HepG2 (cell line): ENCODE measurements around the gene DENND10. TPM values are rescaled to one million over a fixed set of nuclear protein-coding genes. Genes with fewer than 3 reads are reported as not detected.

ENCODE experiments used
- CBX1 ChIP-seq: IDR thresholded peaks from one replicate; pipeline ENCODE4 v1.6.1; 2016; ENCODE audit warnings: antibody characterized with exemption, low read depth
- FOXC1 ChIP-seq: sonication (generic); formaldehyde crosslinking; IDR thresholded peaks from 2 replicates; pipeline ENCODE4 v1.8.0; 2022; ENCODE audit warnings: mild to moderate bottlenecking, missing genetic modification reagents, borderline replicate concordance
- ZNF703 ChIP-seq: sonication (generic); formaldehyde crosslinking; IDR thresholded peaks from 2 replicates; pipeline ENCODE4 v1.5.1; 2020; ENCODE audit warnings: missing genetic modification reagents, mild to moderate bottlenecking, moderate library complexity, borderline replicate concordance
- polyA plus RNA-seq, 8 experiments: library from polyadenylated mRNA; depleted of rRNA in 3 of 8; stranded (reverse) in 7 of 8; unstranded in 1 of 8; fragments of >200 nt; fragmentation: Illumina TruSeq in 4 of 8; extraction: Trizol in 4 of 8; gene quantifications; 2 replicates each; pipeline versions ENCODE4 v1.2.1 to v1.2.3, GENCODE V29; 2011 to 2016; ENCODE audit warnings: low read depth in 4 of 8, missing spikeins in 1 of 8, mixed read lengths in 1 of 8; ENCODE audit not compliant: insufficient read depth in 1 of 8
- total RNA-seq, 5 experiments: library from RNA; depleted of rRNA; stranded (reverse); fragments of >200 nt; fragmentation: Illumina TruSeq; extraction: Trizol; gene quantifications; 2 replicates each; pipeline ENCODE4 v1.2.3, GENCODE V29; 2016; ENCODE audit warnings: low read depth in 1 of 5
- TF ChIP-seq, protein P1 (sequence below): sonication (generic); formaldehyde crosslinking; IDR thresholded peaks from 2 replicates; pipeline ENCODE4 v1.5.0; 2020; ENCODE audit warnings: mild to moderate bottlenecking, missing genetic modification reagents
- TF ChIP-seq, protein P2 (sequence below): sonication (generic); formaldehyde crosslinking; IDR thresholded peaks from 2 replicates; pipeline ENCODE4 v1.4.0; 2020; ENCODE audit warnings: mild to moderate bottlenecking, low read depth, missing genetic modification reagents
- TF ChIP-seq, protein P3 (sequence below): IDR thresholded peaks from 2 replicates; pipeline ENCODE4 v1.6.1; 2016; ENCODE audit warnings: mild to moderate bottlenecking

The DENND10 gene
- total and polyA plus RNA-seq, 2 of the 13 experiments (the other 11 are each of a cell fraction or from before 2014, with no cell fraction given): 43.7 to 78.8 TPM

DNA sequence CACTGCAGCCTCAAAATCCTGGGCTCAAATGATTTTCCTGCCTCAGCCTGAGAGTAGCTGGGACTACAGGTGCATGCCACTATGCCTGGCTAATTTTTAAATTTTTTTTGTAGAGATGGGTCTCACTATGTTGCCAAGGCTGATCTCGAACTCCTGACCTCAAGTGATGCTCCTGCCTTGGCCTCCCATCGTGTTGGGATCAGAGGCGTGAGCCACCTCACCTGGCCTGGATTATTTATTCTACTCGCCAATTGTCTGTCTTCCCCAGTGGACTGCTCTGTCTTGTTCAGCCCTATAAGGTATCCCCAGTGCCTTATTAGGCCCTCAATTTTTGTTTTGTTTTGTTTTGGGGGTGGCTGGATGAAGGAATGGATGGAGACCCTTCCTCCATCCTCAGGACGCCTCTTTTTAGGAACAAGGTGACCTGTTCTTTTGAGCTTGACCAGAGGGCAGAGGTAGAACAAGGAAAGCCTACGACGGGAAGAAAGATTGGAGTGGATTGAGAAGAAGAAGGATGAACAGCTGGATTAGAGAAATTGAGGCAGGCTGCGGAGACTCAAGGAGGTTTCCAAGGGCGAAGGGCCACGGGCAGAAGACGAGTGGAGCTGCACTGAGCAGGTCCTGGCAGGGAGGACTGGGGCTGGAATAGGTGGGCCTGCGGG, 541 bp upstream of the DENND10 start (continued):
- TF ChIP-seq, protein P1, sequence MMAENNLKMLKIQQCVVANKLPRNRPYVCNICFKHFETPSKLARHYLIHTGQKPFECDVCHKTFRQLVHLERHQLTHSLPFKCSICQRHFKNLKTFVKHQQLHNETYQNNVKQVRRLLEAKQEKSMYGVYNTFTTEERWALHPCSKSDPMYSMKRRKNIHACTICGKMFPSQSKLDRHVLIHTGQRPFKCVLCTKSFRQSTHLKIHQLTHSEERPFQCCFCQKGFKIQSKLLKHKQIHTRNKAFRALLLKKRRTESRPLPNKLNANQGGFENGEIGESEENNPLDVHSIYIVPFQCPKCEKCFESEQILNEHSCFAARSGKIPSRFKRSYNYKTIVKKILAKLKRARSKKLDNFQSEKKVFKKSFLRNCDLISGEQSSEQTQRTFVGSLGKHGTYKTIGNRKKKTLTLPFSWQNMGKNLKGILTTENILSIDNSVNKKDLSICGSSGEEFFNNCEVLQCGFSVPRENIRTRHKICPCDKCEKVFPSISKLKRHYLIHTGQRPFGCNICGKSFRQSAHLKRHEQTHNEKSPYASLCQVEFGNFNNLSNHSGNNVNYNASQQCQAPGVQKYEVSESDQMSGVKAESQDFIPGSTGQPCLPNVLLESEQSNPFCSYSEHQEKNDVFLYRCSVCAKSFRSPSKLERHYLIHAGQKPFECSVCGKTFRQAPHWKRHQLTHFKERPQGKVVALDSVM (CRISPR knock-in tag): 0 out of 2 replicates have a peak, but pooled peaks have one; percentile 14
- TF ChIP-seq, protein P2, sequence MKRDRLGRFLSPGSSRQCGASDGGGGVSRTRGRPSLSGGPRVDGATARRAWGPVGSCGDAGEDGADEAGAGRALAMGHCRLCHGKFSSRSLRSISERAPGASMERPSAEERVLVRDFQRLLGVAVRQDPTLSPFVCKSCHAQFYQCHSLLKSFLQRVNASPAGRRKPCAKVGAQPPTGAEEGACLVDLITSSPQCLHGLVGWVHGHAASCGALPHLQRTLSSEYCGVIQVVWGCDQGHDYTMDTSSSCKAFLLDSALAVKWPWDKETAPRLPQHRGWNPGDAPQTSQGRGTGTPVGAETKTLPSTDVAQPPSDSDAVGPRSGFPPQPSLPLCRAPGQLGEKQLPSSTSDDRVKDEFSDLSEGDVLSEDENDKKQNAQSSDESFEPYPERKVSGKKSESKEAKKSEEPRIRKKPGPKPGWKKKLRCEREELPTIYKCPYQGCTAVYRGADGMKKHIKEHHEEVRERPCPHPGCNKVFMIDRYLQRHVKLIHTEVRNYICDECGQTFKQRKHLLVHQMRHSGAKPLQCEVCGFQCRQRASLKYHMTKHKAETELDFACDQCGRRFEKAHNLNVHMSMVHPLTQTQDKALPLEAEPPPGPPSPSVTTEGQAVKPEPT (CRISPR knock-in tag): 0 out of 2 replicates have a peak, but pooled peaks have one; percentile 1
- no peak for TF ChIP-seq ZNF703 (CRISPR knock-in tag)
- peak; percentile 2 for TF ChIP-seq CBX1
- TF ChIP-seq FOXC1 (CRISPR knock-in tag): 0 out of 2 replicates have a peak, but pooled peaks have one; percentile 10
- TF ChIP-seq, protein P3, sequence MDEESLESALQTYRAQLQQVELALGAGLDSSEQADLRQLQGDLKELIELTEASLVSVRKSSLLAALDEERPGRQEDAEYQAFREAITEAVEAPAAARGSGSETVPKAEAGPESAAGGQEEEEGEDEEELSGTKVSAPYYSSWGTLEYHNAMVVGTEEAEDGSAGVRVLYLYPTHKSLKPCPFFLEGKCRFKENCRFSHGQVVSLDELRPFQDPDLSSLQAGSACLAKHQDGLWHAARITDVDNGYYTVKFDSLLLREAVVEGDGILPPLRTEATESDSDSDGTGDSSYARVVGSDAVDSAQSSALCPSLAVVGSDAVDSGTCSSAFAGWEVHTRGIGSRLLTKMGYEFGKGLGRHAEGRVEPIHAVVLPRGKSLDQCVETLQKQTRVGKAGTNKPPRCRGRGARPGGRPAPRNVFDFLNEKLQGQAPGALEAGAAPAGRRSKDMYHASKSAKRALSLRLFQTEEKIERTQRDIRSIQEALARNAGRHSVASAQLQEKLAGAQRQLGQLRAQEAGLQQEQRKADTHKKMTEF (CRISPR knock-in tag): no peak
